Measurements from ENCODE around the gene ZPBP.
"Not testable (repeated sequence)": the region's sequence is repeated elsewhere in the genome, so short reads cannot be mapped to it uniquely, and the experiment has no call there.

Gene ZPBP

DNA sequence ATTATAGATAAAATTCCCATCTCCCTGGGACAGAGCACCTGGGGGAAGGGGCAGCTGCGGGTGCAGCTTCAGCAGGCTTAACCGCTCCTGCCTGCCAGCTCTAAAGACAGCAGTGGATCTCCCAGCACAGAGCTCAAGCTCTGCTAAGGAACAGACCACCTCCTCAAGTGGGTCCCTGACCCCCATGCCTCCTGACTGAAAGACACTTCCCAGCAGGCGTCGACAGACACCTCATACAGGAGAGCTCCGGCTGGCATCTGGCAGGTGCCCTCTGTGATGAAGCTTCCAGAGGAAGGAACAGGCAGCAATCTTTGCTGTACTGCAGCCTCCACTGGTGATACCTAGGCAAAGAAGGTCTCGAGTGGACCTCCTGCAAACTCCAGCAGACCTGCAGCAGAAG lies 51.9 kb downstream of the ZPBP start:
- DNase-seq (ENCODE audit: low spot score) = not testable (repeated sequence)

DNA sequence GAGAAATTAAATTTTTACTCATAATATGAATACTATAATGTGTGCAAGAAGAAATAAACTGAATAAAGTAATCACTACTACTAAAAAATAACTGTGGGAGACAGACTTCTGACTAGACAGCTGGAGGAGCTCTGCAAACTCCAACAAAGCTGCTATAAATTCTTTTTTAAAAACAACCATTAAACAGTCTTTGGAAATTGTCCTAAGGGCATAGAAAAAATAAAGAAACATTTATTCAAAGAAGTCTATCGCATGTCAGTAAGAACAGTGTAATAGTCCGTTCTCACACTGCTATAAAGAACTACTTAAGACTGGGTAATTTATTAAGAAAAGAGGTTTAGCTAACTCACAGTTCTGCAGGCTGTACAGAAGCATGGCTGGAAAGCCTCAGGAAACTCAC lies 56.0 kb downstream of the ZPBP start:
- no peak for DNase-seq (ENCODE audit: low spot score)

DNA sequence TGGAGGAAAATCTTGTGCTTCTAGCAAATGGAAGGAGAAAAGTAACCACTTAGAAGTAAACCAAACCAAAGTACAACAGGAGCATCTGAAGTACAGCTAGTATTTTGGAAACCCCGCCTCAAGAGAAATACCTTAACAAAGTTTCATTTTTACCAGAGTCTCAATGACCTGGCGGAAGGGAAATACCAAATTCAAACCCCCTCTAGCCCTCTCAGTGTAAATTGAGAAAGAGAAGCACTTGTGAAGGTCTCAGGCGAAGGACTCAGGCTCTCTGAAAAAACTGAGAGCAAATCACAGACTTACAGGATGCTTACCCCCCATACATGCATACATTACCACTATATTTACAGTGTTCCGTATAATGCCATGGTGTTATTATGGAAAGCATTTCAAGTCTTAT lies 70.1 kb downstream of the ZPBP start:
- no peak for DNase-seq (ENCODE audit: low spot score)

GRCh38 chr7:50022451-50022850 lies 70.6 kb downstream of the ZPBP start:
- DNase-seq (ENCODE audit: low spot score) = no peak

DNA sequence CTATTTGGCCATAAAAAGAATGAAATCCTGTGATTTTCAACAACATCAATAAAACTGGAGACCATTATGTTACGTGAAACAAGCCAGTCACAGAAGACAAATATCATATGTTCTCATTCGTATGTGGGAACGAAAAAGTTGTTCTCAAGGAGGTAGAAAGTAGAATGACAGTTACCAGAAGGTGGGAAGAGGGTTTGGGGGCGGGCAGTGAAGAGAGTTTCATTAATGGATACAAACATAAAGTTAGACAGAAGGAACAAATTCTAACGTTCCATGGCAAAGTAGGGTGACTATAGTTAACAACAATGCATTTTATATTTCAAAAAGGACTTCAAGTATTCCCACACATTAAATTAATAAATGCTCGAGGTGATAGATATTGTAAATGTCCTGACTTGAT lies 97.4 kb downstream of the ZPBP start:
- DNase-seq (ENCODE audit: low spot score) = no peak

GRCh38 chr7:49986191-49986590 lies 106.9 kb downstream of the ZPBP start:
- no peak for DNase-seq (ENCODE audit: low spot score)

GRCh38 chr7:49980465-49980864 lies 112.6 kb downstream of the ZPBP start:
- no peak for DNase-seq (ENCODE audit: low spot score)

DNA sequence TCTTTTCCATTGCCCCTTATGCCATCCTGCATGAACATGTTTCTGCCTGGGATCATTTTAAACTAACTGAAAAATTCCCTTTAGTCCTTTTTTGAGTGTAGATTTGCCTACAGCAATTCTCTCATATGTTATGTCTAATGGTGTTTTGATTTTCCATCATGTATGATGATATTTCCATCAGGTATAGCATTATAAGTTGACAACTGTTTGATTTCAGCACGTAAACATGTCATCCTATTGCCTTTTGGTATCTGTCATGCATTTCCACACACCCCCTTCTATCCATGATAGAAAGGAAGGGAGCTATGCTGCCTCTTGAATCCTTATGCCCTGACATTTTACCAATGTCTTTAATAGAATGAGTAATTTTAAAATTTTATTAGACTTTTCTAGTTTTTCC lies 116.8 kb downstream of the ZPBP start:
- no peak for DNase-seq (ENCODE audit: low spot score)

DNA sequence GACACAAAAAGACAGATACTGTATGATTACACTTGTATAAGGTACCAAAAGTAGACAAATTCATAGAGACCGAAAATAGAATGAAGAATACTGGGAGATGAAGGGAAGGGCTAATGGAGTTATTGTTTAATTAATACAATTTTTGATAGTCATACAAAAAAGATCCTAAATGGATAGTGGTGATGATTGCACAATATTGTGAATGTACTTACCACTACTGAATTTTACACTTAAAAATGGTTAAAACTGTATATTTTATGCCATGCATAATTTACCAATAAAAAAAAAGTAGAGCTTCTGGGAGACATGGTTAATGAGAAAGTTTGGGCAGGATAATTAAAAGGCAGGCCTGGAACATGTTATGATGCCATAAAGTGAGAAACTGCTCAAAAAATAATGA lies 119.0 kb downstream of the ZPBP start:
- no peak for DNase-seq (ENCODE audit: low spot score)

DNA sequence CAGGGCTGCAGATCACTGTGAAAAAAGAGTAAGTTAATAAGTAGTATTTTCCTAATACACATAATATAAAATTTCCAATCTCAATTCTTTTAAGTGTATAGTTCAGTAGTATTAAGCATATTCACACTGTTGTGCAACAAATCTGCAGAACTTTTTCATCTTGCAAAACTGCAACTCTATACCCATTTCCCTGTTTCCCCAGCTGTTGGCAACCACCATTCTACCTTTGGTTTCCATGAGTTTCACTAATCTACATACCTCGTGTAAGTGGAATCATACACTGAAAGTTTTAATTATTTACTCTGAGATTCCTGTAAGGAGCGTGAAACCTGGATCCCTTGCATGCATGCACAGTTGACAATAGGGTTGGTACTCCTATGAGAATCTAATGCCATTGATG lies 155.4 kb downstream of the ZPBP start:
- DNase-seq (ENCODE audit: low spot score) = no peak

GRCh38 chr7:49931627-49932026 lies 161.4 kb downstream of the ZPBP start:
- no peak for DNase-seq (ENCODE audit: low spot score)

GRCh38 chr7:49928787-49929186 lies 164.3 kb downstream of the ZPBP start:
- no peak for DNase-seq (ENCODE audit: low spot score)

GRCh38 chr7:49927631-49928030 lies 165.4 kb downstream of the ZPBP start:
- no peak for DNase-seq (ENCODE audit: low spot score)

- DNase-seq (ENCODE audit: low spot score) = no peak
Observed at GRCh38 chr7:49926720-49927119, 166.3 kb downstream of the ZPBP start.

DNA sequence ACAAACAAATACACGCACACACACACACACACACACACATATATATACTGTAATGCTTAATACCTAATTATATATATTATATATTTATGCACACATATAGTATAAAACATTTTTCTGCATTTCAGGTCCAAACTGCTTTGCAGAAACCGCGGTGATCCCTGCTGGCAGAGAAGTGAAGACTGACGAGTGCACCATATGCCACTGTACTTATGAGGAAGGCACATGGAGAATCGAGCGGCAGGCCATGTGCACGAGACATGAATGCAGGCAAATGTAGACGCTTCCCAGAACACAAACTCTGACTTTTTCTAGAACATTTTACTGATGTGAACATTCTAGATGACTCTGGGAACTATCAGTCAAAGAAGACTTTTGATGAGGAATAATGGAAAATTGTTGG lies 181.1 kb downstream of the ZPBP start:
- no peak for DNase-seq (ENCODE audit: low spot score)

DNA sequence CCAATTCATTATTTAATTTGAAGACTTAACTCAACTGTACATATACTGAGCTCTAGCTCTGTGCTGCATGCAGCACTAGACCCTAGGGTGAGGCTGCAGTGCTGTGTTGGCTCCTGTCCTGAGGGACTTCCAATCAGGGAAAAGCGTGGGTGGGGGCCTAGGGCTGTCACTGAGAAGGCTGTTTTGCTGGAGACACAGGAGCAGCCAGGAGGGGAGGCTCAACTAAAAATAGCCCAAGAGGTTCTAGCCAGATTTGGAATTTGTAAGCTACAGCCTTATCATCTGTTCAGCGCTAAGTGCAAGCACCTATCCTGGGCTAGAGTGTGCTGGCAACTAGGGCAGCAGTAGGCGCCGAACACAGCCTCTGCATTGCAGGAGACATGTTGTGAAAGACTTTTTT lies 198.5 kb downstream of the ZPBP start:
- DNase-seq (ENCODE audit: low spot score) = no peak

DNA sequence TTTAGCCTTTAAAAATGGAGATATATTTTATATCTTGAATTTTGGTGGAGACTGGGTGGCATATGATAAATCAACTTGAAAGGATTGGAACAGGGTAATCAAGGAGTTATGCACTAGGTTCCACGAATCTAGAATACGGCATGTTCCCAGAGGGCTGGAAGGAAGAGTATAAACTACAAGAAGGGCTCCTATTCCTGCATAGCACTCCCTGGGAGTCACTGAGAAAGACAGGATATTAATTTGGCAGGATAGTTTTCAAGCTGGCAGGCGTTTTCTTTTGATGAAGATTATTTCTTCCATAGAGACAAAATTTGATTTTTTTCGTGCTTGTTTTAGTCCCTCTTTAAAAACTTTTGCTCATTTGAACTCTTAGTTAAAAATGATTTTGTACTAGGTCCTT lies 199.9 kb downstream of the ZPBP start:
- DNase-seq (ENCODE audit: low spot score) = no peak

- DNase-seq (ENCODE audit: low spot score) = no peak
Observed at GRCh38 chr7:49892481-49892880, 200.6 kb downstream of the ZPBP start.

Data from globus pallidus (tissue), 1 donor.